ENCODE measurements around the gene MARVELD1. TPM values are rescaled to one million over a fixed set of nuclear protein-coding genes. Genes with fewer than 3 reads are reported as not detected.

The MARVELD1 gene
- total and polyA plus RNA-seq, 2 of the 13 experiments (the other 11 are each of a cell fraction or from before 2014, with no cell fraction given): not detected

- TF ChIP-seq AHDC1 (CRISPR knock-in tag; IDR thresholded peaks at IDR 0.05; ENCODE audit: borderline replicate concordance) (no peak), ZNF687 (CRISPR knock-in tag; IDR thresholded peaks at IDR 0.05) (no peak)
Measured at GRCh38 chr10:97732052-97732359, 18.5 kb downstream of the MARVELD1 start (continued).

Measured in HepG2 (cell line).